ENCODE measurements around the gene TOR1A. TPM values are rescaled to one million over a fixed set of nuclear protein-coding genes. Genes with fewer than 3 reads are reported as not detected.

Gene TOR1A
- total RNA-seq, 3 donors from 2014 or later = 30.8 to 35.8 (median 35.2) TPM

- H3K4me3 ChIP-seq = no peak overlapping the region
- no peaks in the 10 kb centered on the region for H3K36me3 ChIP-seq (ENCODE audit: low read depth)
- DNase-seq = no peak
- intact Hi-C loops (cut with DNase I, micrococcal nuclease) = no loop called here
- H3K4me1 ChIP-seq (ENCODE audit: low read depth) = no peaks in the 10 kb centered on the region
- ATAC-seq = no peak
- TF ChIP-seq CTCF (IDR thresholded peaks at IDR 0.05) = no peak
- no peaks in the 10 kb centered on the region for H3K9me3 ChIP-seq
Observed at GRCh38 chr9:129857207-129857606, 33.3 kb upstream of the TOR1A start.

- no peak for ATAC-seq
- no peak for TF ChIP-seq CTCF (IDR thresholded peaks at IDR 0.05)
- Histone ChIP-seq H3K36me3 (ENCODE audit: low read depth) (no peaks in the 10 kb centered on the region), H3K4me3 (no peak overlapping the region), H3K4me1 (ENCODE audit: low read depth) (no peaks in the 10 kb centered on the region), H3K9me3 (no peaks in the 10 kb centered on the region)
- intact Hi-C loops (cut with DNase I, micrococcal nuclease) = no loop called here
- DNase-seq = no peak
Observed at GRCh38 chr9:129854588-129855110, 30.7 kb upstream of the TOR1A start.

- Histone ChIP-seq H3K4me1 (ENCODE audit: low read depth) (no peaks in the 10 kb centered on the region), H3K4me3 (no peak overlapping the region), H3K36me3 (ENCODE audit: low read depth) (no peaks in the 10 kb centered on the region), H3K9me3 (no peaks in the 10 kb centered on the region)
- intact Hi-C loops (cut with DNase I, micrococcal nuclease) = no loop called here
- no peak for TF ChIP-seq CTCF (IDR thresholded peaks at IDR 0.05)
- DNase-seq (no peak), ATAC-seq (no peak)
Observed at GRCh38 chr9:129853614-129854013, 29.7 kb upstream of the TOR1A start.

GRCh38 chr9:129852579-129852978 lies 28.6 kb upstream of the TOR1A start:
- H3K4me1 ChIP-seq (ENCODE audit: low read depth) = no peaks in the 10 kb centered on the region
- DNase-seq (no peak), ATAC-seq (no peak)
- no peaks in the 10 kb centered on the region for H3K36me3 ChIP-seq (ENCODE audit: low read depth)
- intact Hi-C loops (cut with DNase I, micrococcal nuclease) = no loop called here
- H3K4me3 ChIP-seq = no peak overlapping the region
- TF ChIP-seq CTCF (IDR thresholded peaks at IDR 0.05) = no peak
- H3K9me3 ChIP-seq = no peaks in the 10 kb centered on the region

- no peak for TF ChIP-seq CTCF (IDR thresholded peaks at IDR 0.05)
- ATAC-seq = no peak
- DNase-seq = no peak
- Histone ChIP-seq H3K4me3 (no peak overlapping the region), H3K4me1 (ENCODE audit: low read depth) (no peaks in the 10 kb centered on the region), H3K9me3 (no peaks in the 10 kb centered on the region), H3K36me3 (ENCODE audit: low read depth) (no peaks in the 10 kb centered on the region)
- intact Hi-C loops (cut with DNase I, micrococcal nuclease) = no loop called here
Observed at GRCh38 chr9:129851821-129852220, 27.9 kb upstream of the TOR1A start.
